ENCODE measurements around the gene EHD2.

The EHD2 gene

DNA sequence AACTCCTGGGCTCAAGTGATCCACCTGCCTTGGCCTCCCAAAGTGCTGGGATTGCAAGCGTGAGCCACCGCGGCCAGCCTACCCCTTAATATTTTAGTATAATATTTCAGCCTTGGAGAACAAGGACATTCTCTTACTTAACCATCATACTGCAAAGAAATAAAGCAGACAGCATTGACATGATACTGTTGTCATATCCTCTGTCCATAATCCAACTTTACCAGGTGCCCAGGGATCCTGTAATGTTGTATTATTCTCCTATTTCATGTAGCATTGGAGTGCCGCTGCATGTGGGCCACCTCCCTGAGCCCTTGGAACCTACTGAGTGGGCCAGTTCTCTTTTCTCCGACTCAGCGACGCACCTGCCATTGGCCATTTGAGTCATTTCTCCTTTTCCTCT, 21.4 kb upstream of the EHD2 start:
- TF ChIP-seq, protein P1, sequence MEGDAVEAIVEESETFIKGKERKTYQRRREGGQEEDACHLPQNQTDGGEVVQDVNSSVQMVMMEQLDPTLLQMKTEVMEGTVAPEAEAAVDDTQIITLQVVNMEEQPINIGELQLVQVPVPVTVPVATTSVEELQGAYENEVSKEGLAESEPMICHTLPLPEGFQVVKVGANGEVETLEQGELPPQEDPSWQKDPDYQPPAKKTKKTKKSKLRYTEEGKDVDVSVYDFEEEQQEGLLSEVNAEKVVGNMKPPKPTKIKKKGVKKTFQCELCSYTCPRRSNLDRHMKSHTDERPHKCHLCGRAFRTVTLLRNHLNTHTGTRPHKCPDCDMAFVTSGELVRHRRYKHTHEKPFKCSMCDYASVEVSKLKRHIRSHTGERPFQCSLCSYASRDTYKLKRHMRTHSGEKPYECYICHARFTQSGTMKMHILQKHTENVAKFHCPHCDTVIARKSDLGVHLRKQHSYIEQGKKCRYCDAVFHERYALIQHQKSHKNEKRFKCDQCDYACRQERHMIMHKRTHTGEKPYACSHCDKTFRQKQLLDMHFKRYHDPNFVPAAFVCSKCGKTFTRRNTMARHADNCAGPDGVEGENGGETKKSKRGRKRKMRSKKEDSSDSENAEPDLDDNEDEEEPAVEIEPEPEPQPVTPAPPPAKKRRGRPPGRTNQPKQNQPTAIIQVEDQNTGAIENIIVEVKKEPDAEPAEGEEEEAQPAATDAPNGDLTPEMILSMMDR (IDR thresholded peaks at IDR 0.05; ENCODE audit: borderline replicate concordance, insufficient read depth, low read depth, low read length): no peak
- no peak overlapping the region for H3K4me3 ChIP-seq (ENCODE audit: low read depth, low read length)

DNA sequence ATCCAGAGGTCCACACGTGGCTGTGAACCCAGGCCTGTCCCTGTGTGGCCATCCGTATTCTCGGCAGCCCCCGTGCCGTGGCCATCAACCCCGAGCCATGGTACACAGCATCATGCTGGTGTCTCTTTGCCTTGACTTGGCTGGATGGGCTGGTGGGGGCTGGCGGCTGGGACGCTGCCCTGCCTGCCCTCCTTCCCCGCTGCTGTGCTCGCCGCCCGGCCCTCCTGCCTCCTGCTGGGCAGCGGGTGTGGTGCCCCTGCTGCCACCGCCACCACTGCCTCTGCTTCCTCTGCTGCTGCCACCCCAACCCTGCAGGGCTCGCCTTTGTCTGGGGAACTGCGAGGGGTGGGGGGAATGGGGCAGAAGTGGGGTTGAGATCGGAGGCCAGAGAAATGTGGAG, 19.7 kb upstream of the EHD2 start:
- no peak overlapping the region for H3K4me3 ChIP-seq (ENCODE audit: low read depth, low read length)
- TF ChIP-seq, protein P1 (IDR thresholded peaks at IDR 0.05; ENCODE audit: borderline replicate concordance, insufficient read depth, low read depth, low read length): no peak

DNA sequence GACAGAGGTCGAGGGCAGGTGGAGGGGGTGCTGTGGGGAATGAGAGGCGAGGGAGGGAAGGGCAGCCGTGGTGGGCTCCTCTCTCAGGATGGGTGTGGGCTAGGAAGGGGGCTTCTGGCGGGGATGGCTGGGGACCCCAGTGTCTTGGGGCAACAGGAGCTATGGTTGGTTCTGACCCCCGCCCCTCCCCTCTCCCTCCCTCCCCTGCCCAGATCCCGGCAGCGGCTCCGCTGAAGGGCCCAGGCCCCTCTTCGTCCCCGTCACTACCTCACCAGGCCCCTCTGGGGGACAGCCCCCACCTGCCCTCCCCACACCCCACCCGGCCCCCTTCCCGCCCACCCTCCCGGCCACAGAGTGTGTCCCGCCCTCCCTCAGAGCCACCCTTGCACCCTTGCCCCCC, 19.3 kb upstream of the EHD2 start:
- TF ChIP-seq, protein P1 (IDR thresholded peaks at IDR 0.05; ENCODE audit: borderline replicate concordance, insufficient read depth, low read depth, low read length): no peak
- no peak overlapping the region for H3K4me3 ChIP-seq (ENCODE audit: low read depth, low read length)

DNA sequence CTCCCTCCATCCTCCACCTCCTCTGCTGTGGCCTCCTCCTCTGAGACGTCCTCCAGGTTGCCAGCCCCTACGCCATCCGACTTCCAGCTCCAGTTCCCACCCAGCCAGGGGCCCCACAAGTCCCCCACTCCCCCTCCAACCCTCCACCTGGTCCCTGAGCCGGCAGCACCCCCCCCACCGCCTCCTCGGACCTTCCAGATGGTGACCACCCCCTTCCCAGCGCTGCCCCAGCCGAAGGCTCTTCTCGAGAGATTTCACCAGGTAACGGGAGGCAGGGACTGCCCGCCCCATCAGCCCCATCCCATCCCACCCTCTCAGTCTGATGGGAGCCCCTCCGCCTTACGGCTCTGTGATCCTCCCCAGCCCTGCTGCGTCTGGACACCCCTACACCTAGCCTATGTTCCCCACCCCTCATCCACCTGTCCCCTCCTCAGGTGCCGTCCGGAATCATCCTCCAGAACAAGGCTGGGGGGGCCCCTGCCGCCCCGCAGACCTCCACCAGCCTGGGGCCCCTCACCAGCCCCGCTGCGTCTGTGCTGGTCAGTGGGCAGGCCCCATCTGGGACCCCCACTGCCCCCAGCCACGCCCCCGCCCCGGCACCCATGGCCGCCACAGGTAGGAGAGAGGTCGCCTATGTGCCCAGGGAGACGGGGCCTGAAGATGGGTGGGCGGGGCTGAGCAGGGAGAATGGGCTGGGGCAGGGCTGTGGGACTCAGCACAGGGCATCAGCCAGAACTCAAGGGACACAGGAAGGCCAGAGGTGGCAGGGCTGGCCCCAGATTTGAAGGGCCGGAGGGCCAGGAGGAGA, 18.6 kb upstream of the EHD2 start:
- H3K4me3 ChIP-seq (ENCODE audit: low read depth, low read length): no peak overlapping the region
- TF ChIP-seq, protein P1 (IDR thresholded peaks at IDR 0.05; ENCODE audit: borderline replicate concordance, insufficient read depth, low read depth, low read length): no peak

DNA sequence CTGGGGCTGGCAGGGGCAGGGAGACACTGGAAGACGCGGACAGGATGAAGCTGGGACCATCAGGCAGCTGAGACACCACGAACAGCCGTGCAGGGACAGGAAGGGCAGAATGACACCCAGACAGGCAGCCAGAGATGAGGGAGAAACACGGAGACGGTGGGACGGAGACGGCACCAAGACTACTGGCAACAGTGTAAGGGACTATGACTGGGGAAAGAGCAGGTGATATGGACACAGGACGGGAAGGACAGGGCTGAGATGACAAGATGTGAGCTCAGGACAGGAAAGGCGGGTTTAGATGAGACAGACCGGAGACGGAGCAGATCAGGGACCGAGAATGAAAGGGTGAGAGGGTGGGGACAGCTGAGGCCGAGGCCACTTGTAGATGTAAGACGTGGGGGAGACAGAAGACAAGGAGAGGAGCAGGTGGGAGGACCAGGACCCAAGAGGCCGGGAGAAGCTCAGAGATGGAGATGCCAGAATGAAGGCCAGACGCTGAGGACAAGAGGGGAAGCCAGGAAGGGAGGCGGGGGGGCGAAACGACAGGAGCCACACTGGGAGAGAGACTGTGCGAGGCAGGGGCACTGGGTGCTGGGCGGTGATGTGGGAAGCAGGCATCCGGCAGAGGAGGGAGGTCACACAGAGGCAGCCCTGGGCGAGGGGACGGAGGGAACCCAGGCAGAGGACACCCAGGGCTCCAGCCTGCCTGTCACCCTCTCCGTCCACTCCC, 17.5 kb upstream of the EHD2 start:
- TF ChIP-seq, protein P1 (IDR thresholded peaks at IDR 0.05; ENCODE audit: borderline replicate concordance, insufficient read depth, low read depth, low read length): no peak
- no peak overlapping the region for H3K4me3 ChIP-seq (ENCODE audit: low read depth, low read length)

DNA sequence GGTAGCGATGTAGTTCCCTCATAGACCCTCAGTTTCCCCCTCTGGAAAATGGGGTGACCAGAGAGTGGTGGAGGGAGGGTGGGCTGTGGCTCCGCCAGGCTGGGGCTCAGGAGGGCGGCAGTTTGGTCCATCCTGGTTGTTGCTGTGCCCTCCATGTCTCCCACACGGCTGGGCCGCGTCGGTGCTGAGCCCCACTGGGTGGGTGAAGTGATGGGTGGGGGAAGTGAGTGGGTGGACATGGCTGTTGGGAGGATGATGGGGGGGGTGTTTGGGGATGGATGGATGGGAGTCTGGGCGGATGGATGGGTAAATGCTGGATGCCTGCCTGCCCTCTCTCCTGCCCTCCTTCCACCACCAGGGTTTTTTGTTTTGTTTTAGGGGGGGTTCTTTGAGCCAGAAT, 16.6 kb upstream of the EHD2 start:
- no peak overlapping the region for H3K4me3 ChIP-seq (ENCODE audit: low read depth, low read length)
- TF ChIP-seq, protein P1 (IDR thresholded peaks at IDR 0.05; ENCODE audit: borderline replicate concordance, insufficient read depth, low read depth, low read length): no peak

Measured in GM12875 (cell line).